ENCODE data around the gene INSIG1.

INSIG1 gene

GRCh38 chr7:155349601-155350331 lies 52.1 kb downstream of the INSIG1 start:
- DNase-seq (ENCODE audit: low read depth): no peak

- DNase-seq (ENCODE audit: low read depth): no peak
These were observed 53.6 kb downstream of the INSIG1 start for GRCh38 chr7:155351120-155351870.

- DNase-seq (ENCODE audit: low read depth): no peak
These were observed 54.5 kb downstream of the INSIG1 start for GRCh38 chr7:155352076-155352752.

GRCh38 chr7:155352753-155353115 lies 55.1 kb downstream of the INSIG1 start:
- no peak for DNase-seq (ENCODE audit: low read depth)

- DNase-seq (ENCODE audit: low read depth): no peak
These were observed 55.7 kb downstream of the INSIG1 start for GRCh38 chr7:155353256-155353897.

GRCh38 chr7:155354371-155355048 lies 56.8 kb downstream of the INSIG1 start:
- no peak for DNase-seq (ENCODE audit: low read depth)

- DNase-seq (ENCODE audit: low read depth): no peak
These were observed 57.5 kb downstream of the INSIG1 start for GRCh38 chr7:155355176-155355575.

GRCh38 chr7:155355745-155356144 lies 58.1 kb downstream of the INSIG1 start:
- no peak for DNase-seq (ENCODE audit: low read depth)

GRCh38 chr7:155356323-155357105 lies 58.8 kb downstream of the INSIG1 start:
- no peak for DNase-seq (ENCODE audit: low read depth)

GRCh38 chr7:155357573-155358041 lies 59.9 kb downstream of the INSIG1 start:
- DNase-seq (ENCODE audit: low read depth): no peak

- no peak for DNase-seq (ENCODE audit: low read depth)
These were observed 60.6 kb downstream of the INSIG1 start for GRCh38 chr7:155358066-155358947.

- DNase-seq (ENCODE audit: low read depth): no peak
These were observed 61.5 kb downstream of the INSIG1 start for GRCh38 chr7:155358948-155359712.

Measured in CMK (cell line).